ENCODE measurements around the gene IGF1R.
"Not testable (repeated sequence)": the region's sequence is repeated elsewhere in the genome, so short reads cannot be mapped to it uniquely, and the experiment has no call there.

IGF1R gene

DNA sequence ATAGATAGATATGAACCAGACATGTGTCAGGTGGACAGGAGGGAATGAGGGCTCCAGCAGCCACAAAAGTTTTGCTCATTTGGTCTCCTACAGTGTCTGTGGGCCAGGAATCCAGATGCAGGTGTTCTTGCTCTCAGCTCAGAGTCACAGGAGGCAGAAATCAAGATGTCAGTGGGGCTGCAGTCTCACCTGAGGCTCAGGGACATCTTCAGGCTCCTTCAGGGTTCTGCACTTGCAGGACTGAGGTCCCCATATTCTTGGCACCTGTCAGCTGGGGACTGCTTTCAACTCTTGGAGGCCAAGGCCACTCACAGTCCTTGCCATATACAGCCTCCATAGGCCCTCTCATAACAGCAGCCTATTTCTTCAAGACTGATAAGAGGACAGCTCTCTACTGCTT lies 301.9 kb downstream of the IGF1R start:
- DNase-seq, result no peak

DNA sequence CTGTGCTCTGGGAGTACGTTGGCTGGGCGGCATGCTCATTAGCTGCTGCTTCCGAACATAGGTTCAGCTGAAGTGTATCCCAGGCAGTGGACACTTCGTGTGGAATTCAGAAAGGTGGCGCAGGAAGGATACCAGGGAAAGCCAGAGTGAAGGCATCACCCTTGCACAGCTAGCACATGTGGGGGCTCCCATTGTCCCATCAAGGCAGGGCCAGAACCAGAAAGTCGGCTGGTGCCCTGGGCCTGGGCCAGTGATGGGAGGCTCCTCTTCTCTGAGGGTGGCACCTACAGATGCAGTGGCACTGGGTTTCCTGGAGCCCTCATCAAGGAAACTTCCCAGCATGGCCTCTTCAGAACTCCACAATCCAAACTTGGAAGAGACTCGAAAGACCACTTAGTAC lies 302.7 kb downstream of the IGF1R start:
- DNase-seq, result no peak

DNA sequence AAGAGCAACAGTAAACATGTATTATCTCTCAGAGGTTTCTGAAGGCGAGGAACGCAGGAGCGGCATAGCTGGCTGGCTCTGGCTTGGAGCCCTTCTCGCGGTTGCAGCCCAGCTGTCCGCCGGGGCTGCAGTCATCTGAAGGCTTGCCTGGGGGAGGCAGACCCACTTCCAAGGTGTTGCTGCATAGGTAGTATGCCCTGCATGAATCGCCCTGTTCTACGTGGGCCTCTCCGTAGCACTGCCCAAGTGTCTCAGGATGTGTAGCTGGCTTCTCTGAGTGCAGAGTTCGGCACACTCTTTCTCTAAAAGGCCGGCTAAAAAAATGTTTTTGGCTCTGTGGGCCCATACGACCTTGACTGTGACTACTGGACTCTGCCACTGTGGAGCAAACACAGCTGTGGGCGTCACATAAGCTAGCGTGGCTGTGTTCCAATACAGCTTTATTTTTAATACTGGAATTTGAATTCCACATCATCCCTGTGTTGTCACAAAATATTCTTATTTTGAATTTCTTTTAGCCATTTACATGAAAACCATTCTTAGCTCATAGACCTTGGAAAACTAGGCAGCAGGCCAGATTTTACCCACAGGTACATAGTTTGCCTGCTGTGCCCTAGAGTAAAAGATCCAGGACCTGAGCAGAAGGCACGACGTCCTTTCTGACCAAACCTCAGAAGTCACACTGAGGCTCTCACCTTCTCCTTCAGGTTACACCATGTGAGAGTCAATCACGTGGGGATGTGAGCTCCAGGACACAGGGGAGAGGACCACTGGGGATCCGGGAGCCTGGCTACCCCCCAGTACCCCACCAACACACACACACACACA lies 303.4 kb downstream of the IGF1R start:
- DNase-seq, result no peak

- no peak for DNase-seq
These were observed 304.1 kb downstream of the IGF1R start for GRCh38 chr15:98952381-98952803.

- no peak for DNase-seq
These were observed 304.9 kb downstream of the IGF1R start for GRCh38 chr15:98953000-98953787.

GRCh38 chr15:98953968-98954367 lies 305.6 kb downstream of the IGF1R start:
- DNase-seq, result no peak

DNA sequence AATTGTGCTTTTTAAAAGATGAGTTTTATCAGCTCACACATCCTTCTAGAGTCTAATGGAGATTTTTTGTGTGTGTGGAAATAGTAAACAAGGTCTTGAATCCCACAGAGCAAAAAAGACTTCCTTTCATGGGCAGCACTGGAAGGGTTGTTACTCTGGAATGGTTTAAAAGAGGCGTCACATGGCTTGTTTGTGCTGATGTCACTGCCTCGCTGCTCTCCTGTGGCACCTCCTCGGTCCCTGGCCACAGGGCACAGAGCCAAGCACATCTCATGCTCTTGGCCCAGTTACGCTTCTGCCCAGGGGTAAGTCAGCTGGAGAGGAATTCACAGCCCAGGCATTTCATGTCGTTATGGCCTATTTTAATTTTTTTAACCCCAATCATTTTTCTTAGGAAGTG lies 306.1 kb downstream of the IGF1R start:
- DNase-seq, result no peak

- no peak for DNase-seq
These were observed 307.0 kb downstream of the IGF1R start for GRCh38 chr15:98955331-98955730.

- DNase-seq, result no peak
These were observed 307.8 kb downstream of the IGF1R start for GRCh38 chr15:98955961-98956723.

GRCh38 chr15:98956796-98957553 lies 308.6 kb downstream of the IGF1R start:
- DNase-seq, result no peak

- DNase-seq, result no peak
These were observed 309.3 kb downstream of the IGF1R start for GRCh38 chr15:98957655-98958054.

DNA sequence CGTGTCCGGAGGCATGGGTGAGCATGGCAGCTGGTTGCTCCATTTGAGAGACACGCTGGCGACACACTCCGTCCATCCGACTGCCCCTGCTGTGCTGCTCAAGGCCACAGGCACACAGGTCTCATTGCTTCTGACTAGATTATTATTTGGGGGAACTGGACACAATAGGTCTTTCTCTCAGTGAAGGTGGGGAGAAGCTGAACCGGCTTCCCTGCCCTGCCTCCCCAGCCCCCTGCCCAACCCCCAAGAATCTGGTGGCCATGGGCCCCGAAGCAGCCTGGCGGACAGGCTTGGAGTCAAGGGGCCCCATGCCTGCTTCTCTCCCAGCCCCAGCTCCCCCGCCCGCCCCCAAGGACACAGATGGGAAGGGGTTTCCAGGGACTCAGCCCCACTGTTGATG lies 309.7 kb downstream of the IGF1R start:
- DNase-seq, result no peak

GRCh38 chr15:98958918-98959639 lies 310.7 kb downstream of the IGF1R start:
- DNase-seq, result no peak

DNA sequence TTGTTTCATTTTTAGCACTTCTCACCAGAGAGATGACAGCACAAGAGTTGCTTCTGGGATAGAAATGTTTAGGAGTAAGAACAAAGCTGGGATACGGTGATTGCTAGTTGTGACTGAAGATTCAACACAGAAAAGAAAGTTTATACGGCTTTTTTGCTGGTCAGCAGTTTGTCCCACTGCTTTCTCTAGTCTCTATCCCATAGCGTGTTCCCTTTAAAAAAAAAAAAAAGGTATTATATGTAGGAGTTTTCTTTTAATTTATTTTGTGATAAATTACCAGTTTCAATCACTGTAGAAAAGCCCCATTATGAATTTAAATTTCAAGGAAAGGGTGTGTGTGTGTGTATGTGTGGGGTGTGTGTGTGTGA lies 311.3 kb downstream of the IGF1R start:
- DNase-seq, result no peak

DNA sequence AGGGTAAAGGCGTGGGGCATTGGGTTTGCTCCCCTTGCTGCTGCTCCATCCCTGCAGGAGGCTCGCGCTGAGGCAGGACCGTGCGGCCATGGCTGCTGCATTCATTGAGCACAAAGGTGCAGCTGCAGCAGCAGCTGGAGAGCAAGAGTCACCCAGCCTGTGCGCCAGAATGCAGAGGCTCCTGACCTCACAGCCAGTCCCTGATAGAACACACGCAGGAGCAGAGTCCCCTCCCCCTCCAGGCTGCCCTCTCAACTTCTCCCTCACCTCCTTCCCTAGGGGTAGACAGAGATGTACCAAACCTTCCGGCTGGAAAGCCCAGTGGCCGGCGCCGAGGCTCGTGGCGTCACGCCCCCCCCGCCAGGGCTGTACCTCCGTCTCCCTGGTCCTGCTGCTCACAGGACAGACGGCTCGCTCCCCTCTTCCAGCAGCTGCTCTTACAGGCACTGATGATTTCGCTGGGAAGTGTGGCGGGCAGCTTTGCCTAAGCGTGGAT lies 312.3 kb downstream of the IGF1R start:
- DNase-seq, result no peak

DNA sequence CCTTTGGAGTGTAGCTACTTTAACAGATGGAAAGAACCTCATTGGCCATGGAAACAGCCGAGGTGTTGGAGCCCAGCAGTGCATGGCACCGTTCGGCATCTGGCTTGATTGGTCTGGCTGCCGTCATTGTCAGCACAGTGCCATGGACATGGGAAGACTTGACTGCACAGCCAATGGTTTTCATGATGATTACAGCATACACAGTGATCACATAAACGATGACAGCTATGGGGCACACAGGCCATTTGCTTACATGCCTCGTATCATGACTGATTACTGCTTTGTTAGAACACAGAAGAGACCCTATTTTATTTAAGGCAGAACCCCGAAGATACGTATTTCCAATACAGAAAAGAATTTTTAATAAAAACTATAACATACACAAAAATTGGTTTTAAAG lies 315.1 kb downstream of the IGF1R start:
- no peak for DNase-seq

GRCh38 chr15:98964466-98965133 lies 316.3 kb downstream of the IGF1R start:
- no peak for DNase-seq

GRCh38 chr15:98965134-98965491 lies 316.8 kb downstream of the IGF1R start:
- DNase-seq, result not testable (repeated sequence)

GRCh38 chr15:98965597-98965996 lies 317.3 kb downstream of the IGF1R start:
- DNase-seq, result no peak

- no peak for DNase-seq
These were observed 317.9 kb downstream of the IGF1R start for GRCh38 chr15:98966091-98966787.

Measured in inflammatory macrophage (primary cell).